Measurements from ENCODE around the gene PARP11.

The PARP11 gene

GRCh38 chr12:3828888-3829287 lies 44.3 kb downstream of the PARP11 start:
- TF ChIP-seq CTBP1 (IDR thresholded peaks at IDR 0.05; ENCODE audit: borderline replicate concordance) (no peak), BHLHE40 (IDR thresholded peaks at IDR 0.05; ENCODE audit: borderline replicate concordance) (no peak), FOXM1 (IDR thresholded peaks at IDR 0.05; ENCODE audit: borderline replicate concordance) (no peak)
- ChIA-PET CTCF (interaction anchor here (1.1 kb wide), 1 partner anchor 17 kb away, joined by 3 read pairs; no protein-coding TSS in a partner anchor), POLR2A (no interaction called here)
- DNase-seq (ENCODE audit: extremely low spot score) = no peak

- no peak for DNase-seq (ENCODE audit: extremely low spot score)
- no peak for TF ChIP-seq CTBP1 (IDR thresholded peaks at IDR 0.05; ENCODE audit: borderline replicate concordance)
- no peak for TF ChIP-seq LEF1 (IDR thresholded peaks at IDR 0.05; ENCODE audit: borderline replicate concordance)
- TF ChIP-seq ELF4 (IDR thresholded peaks at IDR 0.05) = no peak
- TF ChIP-seq FOXM1 (IDR thresholded peaks at IDR 0.05; ENCODE audit: borderline replicate concordance) = no peak
- no peak for TF ChIP-seq FOXK2 (IDR thresholded peaks at IDR 0.05)
- no peak for TF ChIP-seq FOXA1 (IDR thresholded peaks at IDR 0.05)
- no peak for TF ChIP-seq PKNOX1 (IDR thresholded peaks at IDR 0.05)
- TF ChIP-seq BHLHE40 (IDR thresholded peaks at IDR 0.05; ENCODE audit: borderline replicate concordance) = no peak
- no peak for TF ChIP-seq ZNF384 (IDR thresholded peaks at IDR 0.05)
- CTCF ChIA-PET = no interaction called here
- POLR2A ChIA-PET = no interaction called here
Observed at GRCh38 chr12:3827301-3828000, 45.7 kb downstream of the PARP11 start.

GRCh38 chr12:3821441-3821840 lies 51.8 kb downstream of the PARP11 start:
- ChIA-PET CTCF (interaction anchor here (1.1 kb wide), 1 partner anchor 18 kb away, joined by 3 read pairs; no protein-coding TSS in a partner anchor), POLR2A (no interaction called here)

GRCh38 chr12:3820122-3820521 lies 53.1 kb downstream of the PARP11 start:
- ChIA-PET POLR2A (no interaction called here), CTCF (no interaction called here)
- TF ChIP-seq FOXM1 (IDR thresholded peaks at IDR 0.05; ENCODE audit: borderline replicate concordance) (no peak), L3MBTL2 (conservative IDR thresholded peaks at IDR 0.05) (no peak), HDGF (IDR thresholded peaks at IDR 0.05; ENCODE audit: borderline replicate concordance) (no peak), FOXA1 (IDR thresholded peaks at IDR 0.05) (no peak), BHLHE40 (IDR thresholded peaks at IDR 0.05; ENCODE audit: borderline replicate concordance) (no peak), NFRKB (IDR thresholded peaks at IDR 0.05) (no peak)
- no peak for DNase-seq (ENCODE audit: extremely low spot score)

More at GRCh38 chr12:3821441-3821840, 51.8 kb downstream of the PARP11 start:
- TF ChIP-seq CTBP1 (IDR thresholded peaks at IDR 0.05; ENCODE audit: borderline replicate concordance) (no peak), TARDBP (IDR thresholded peaks at IDR 0.05) (no peak), ELF4 (IDR thresholded peaks at IDR 0.05) (no peak), BHLHE40 (IDR thresholded peaks at IDR 0.05; ENCODE audit: borderline replicate concordance) (no peak), ARNT (IDR thresholded peaks at IDR 0.05) (no peak), FOXK2 (IDR thresholded peaks at IDR 0.05) (no peak), NFRKB (IDR thresholded peaks at IDR 0.05) (no peak), ZNF384 (IDR thresholded peaks at IDR 0.05) (no peak), PKNOX1 (IDR thresholded peaks at IDR 0.05) (no peak), HDGF (IDR thresholded peaks at IDR 0.05; ENCODE audit: borderline replicate concordance) (no peak), FOXA1 (IDR thresholded peaks at IDR 0.05) (no peak), FOXM1 (IDR thresholded peaks at IDR 0.05; ENCODE audit: borderline replicate concordance) (no peak), L3MBTL2 (conservative IDR thresholded peaks at IDR 0.05) (no peak), SUZ12 (IDR thresholded peaks at IDR 0.05) (no peak), SP1 (IDR thresholded peaks at IDR 0.05) (no peak), LEF1 (IDR thresholded peaks at IDR 0.05; ENCODE audit: borderline replicate concordance) (no peak)
- no peak for DNase-seq (ENCODE audit: extremely low spot score)

GRCh38 chr12:3816266-3816665 lies 56.9 kb downstream of the PARP11 start:
- no peak for TF ChIP-seq L3MBTL2 (conservative IDR thresholded peaks at IDR 0.05)
- TF ChIP-seq HDGF (IDR thresholded peaks at IDR 0.05; ENCODE audit: borderline replicate concordance) = no peak
- TF ChIP-seq FOXM1 (IDR thresholded peaks at IDR 0.05; ENCODE audit: borderline replicate concordance) = no peak
- no peak for TF ChIP-seq ELF4 (IDR thresholded peaks at IDR 0.05)
- TF ChIP-seq ZNF384 (IDR thresholded peaks at IDR 0.05) = no peak
- TF ChIP-seq NFRKB (IDR thresholded peaks at IDR 0.05) = no peak
- TF ChIP-seq FOXK2 (IDR thresholded peaks at IDR 0.05) = no peak
- TF ChIP-seq BHLHE40 (IDR thresholded peaks at IDR 0.05; ENCODE audit: borderline replicate concordance) = no peak
- TF ChIP-seq TARDBP (IDR thresholded peaks at IDR 0.05) = no peak
- TF ChIP-seq CTBP1 (IDR thresholded peaks at IDR 0.05; ENCODE audit: borderline replicate concordance) = no peak
- no peak for TF ChIP-seq SUZ12 (IDR thresholded peaks at IDR 0.05)
- no peak for TF ChIP-seq LEF1 (IDR thresholded peaks at IDR 0.05; ENCODE audit: borderline replicate concordance)
- no peak for TF ChIP-seq ARNT (IDR thresholded peaks at IDR 0.05)
- no peak for TF ChIP-seq PKNOX1 (IDR thresholded peaks at IDR 0.05)
- TF ChIP-seq FOXA1 (IDR thresholded peaks at IDR 0.05) = no peak
- no peak for TF ChIP-seq SP1 (IDR thresholded peaks at IDR 0.05)
- no peak for DNase-seq (ENCODE audit: extremely low spot score)
- ChIA-PET POLR2A (no interaction called here), CTCF (interaction anchor here (1.4 kb wide), 1 partner anchor 13 kb away, joined by 5 read pairs; no protein-coding TSS in a partner anchor)

GRCh38 chr12:3815094-3815766 lies 58.0 kb downstream of the PARP11 start:
- ChIA-PET CTCF (interaction anchor here (1.4 kb wide), 1 partner anchor 12 kb away, joined by 5 read pairs; no protein-coding TSS in a partner anchor), POLR2A (no interaction called here)
- TF ChIP-seq FOXA1 (IDR thresholded peaks at IDR 0.05) = no peak
- no peak for TF ChIP-seq NFRKB (IDR thresholded peaks at IDR 0.05)
- DNase-seq (ENCODE audit: extremely low spot score) = no peak
